Body of pancreas (tissue), 4 donors: ENCODE data around the gene SIM1. TPM values are rescaled to one million over a fixed set of nuclear protein-coding genes. Genes with fewer than 3 reads are reported as not detected.

Experiments
- ATAC-seq: fragments of 150-250 bp; one replicate; pipeline ENCODE4 v1.9.1; 2016
- DNase-seq, 4 donors: peaks; one replicate each; pipeline ENCODE4 v3.0.0-alpha.2; 2019
- H3K27ac ChIP-seq, 4 donors: fragments of 200-600 bp; sonication (generic); 1 replicate in 3 of 4; 2 replicates in 1 of 4; pipeline versions ENCODE4 v1.5.1 to v1.6.1; 2016 to 2019; ENCODE audit warnings: mild to moderate bottlenecking in 1 of 4, mixed read lengths in 1 of 4, moderate library complexity in 1 of 4
- H3K27me3 ChIP-seq, 2 donors: fragments of 200-600 bp; sonication (generic); one replicate each; pipeline ENCODE4 v1.6.0; 2016; ENCODE audit warnings: mild to moderate bottlenecking in 1 of 2
- H3K36me3 ChIP-seq, 2 donors: fragments of 200-600 bp; sonication (generic); replicated peaks in 1 of 2; 2 replicates each; pipeline ENCODE4 v1.5.1; 2016; ENCODE audit warnings: low read depth in 2 of 2; ENCODE audit not compliant: insufficient read depth in 1 of 2
- H3K4me1 ChIP-seq: fragments of 200-600 bp; sonication (generic); one replicate; pipeline ENCODE4 v1.6.0; 2016
- H3K4me3 ChIP-seq, 2 donors: fragments of 200-600 bp; sonication (generic); 1 replicate in 1 of 2; 2 replicates in 1 of 2; pipeline ENCODE4 v1.5.1; 2016 to 2019
- H3K9me3 ChIP-seq, 3 donors: fragments of 200-600 bp; sonication (generic); 1 replicate in 2 of 3; 2 replicates in 1 of 3; pipeline ENCODE4 v1.5.1; 2016
- CTCF ChIP-seq, 7 experiments: fragments of 450-650 bp in 4 of 7; fragments of 200-600 bp in 3 of 7; sonication (generic) in 3 of 7; IDR thresholded peaks; one replicate each; pipeline ENCODE4 v1.5.1; 2016 to 2019; ENCODE audit warnings: antibody characterized with exemption in 7 of 7
- POLR2A ChIP-seq, 3 donors: fragments of 450-650 bp; IDR thresholded peaks; one replicate each; pipeline ENCODE4 v1.6.1; 2016; ENCODE audit warnings: antibody characterized with exemption in 3 of 3, mild to moderate bottlenecking in 2 of 3
- WGBS, 2 donors: methylation state at CpG; one replicate each; pipeline ENCODE4 v1.1.5; 2017; 5-methylcytosine and 5-hydroxymethylcytosine counted together
- intact Hi-C: fragments of 100-400 bp; cut with DNase I; formaldehyde crosslinking; loops from one replicate; pipeline ENCODE4 v1.15.1; 2023
- total RNA-seq, 2 donors: library from RNA; depleted of rRNA; stranded (reverse); fragments of >200 nt; gene quantifications; one replicate each; pipeline ENCODE4 v1.1.0, GENCODE V29; 2016

Gene SIM1
- total RNA-seq, 2 donors from 2014 or later, result 3.6 to 6.9 TPM

GRCh38 chr6:100349366-100349765 is 115.4 kb downstream of the SIM1 start:
- no peak for TF ChIP-seq CTCF (IDR thresholded peaks at IDR 0.05)
- no peak for TF ChIP-seq POLR2A (IDR thresholded peaks at IDR 0.05)
- intact Hi-C loops, result no loop called here
- ATAC-seq, result no peak
- no peak overlapping the region for H3K27ac ChIP-seq
- no peaks in the 10 kb centered on the region for H3K36me3 ChIP-seq
- 92 to 97% methylated on average over 3 of the region's 3 CpGs for WGBS, 2 donors
- no peaks in the 10 kb centered on the region for H3K27me3 ChIP-seq
- H3K4me3 ChIP-seq, result no peak overlapping the region
- H3K9me3 ChIP-seq, result no peaks in the 10 kb centered on the region
- peaks cover 10% of the 10 kb centered on the region for H3K4me1 ChIP-seq
- DNase-seq, result no peak

- ATAC-seq, result no peak
- Histone ChIP-seq H3K27me3 (no peaks in the 10 kb centered on the region), H3K36me3 (no peaks in the 10 kb centered on the region), H3K4me3 (no peak overlapping the region), H3K27ac (no peak overlapping the region), H3K4me1 (peaks cover 10% of the 10 kb centered on the region), H3K9me3 (no peaks in the 10 kb centered on the region)
- intact Hi-C loops, result no loop called here
- TF ChIP-seq CTCF (IDR thresholded peaks at IDR 0.05), result no peak
- no peak for TF ChIP-seq POLR2A (IDR thresholded peaks at IDR 0.05)
- WGBS, 2 donors, result 63 to 73% methylated on average over 4 of the region's 4 CpGs
- DNase-seq, result no peak
Measured at GRCh38 chr6:100347901-100348550, 116.7 kb downstream of the SIM1 start.

GRCh38 chr6:100346828-100347227 is 117.9 kb downstream of the SIM1 start:
- no peaks in the 10 kb centered on the region for H3K36me3 ChIP-seq
- intact Hi-C loops, result no loop called here
- TF ChIP-seq POLR2A (IDR thresholded peaks at IDR 0.05) (no peak), CTCF (IDR thresholded peaks at IDR 0.05) (no peak)
- DNase-seq (no peak), ATAC-seq (peak; percentile 38)
- H3K9me3 ChIP-seq, result no peaks in the 10 kb centered on the region
- H3K27me3 ChIP-seq, result no peaks in the 10 kb centered on the region
- H3K4me1 ChIP-seq, result peaks cover 10% of the 10 kb centered on the region
- 38 to 44% methylated on average over 2 of the region's 2 CpGs for WGBS, 2 donors
- no peak overlapping the region for H3K27ac ChIP-seq
- no peak overlapping the region for H3K4me3 ChIP-seq

GRCh38 chr6:100346203-100346602 is 118.5 kb downstream of the SIM1 start:
- no peaks in the 10 kb centered on the region for H3K36me3 ChIP-seq
- peaks cover 10% of the 10 kb centered on the region for H3K4me1 ChIP-seq
- H3K9me3 ChIP-seq, result no peaks in the 10 kb centered on the region
- no peak for TF ChIP-seq POLR2A (IDR thresholded peaks at IDR 0.05)
- TF ChIP-seq CTCF (IDR thresholded peaks at IDR 0.05), result no peak
- ATAC-seq (no peak), DNase-seq (no peak)
- WGBS, 2 donors, result 11 to 28% methylated on average over 2 of the region's 2 CpGs
- no peaks in the 10 kb centered on the region for H3K27me3 ChIP-seq
- intact Hi-C loops, result no loop called here
- H3K4me3 ChIP-seq, result no peak overlapping the region
- no peak overlapping the region for H3K27ac ChIP-seq

- H3K9me3 ChIP-seq, result no peaks in the 10 kb centered on the region
- intact Hi-C loops, result no loop called here
- WGBS, 2 donors, result 92% methylated on average over 4 of the region's 4 CpGs
- no peak overlapping the region for H3K4me3 ChIP-seq
- DNase-seq, result no peak
- no peak for ATAC-seq
- no peaks in the 10 kb centered on the region for H3K36me3 ChIP-seq
- H3K27me3 ChIP-seq, result no peaks in the 10 kb centered on the region
- H3K4me1 ChIP-seq, result peaks cover 10% of the 10 kb centered on the region
- H3K27ac ChIP-seq, result no peak overlapping the region
- TF ChIP-seq CTCF (IDR thresholded peaks at IDR 0.05) (no peak), POLR2A (IDR thresholded peaks at IDR 0.05) (no peak)
Measured at GRCh38 chr6:100344761-100345160, 120.0 kb downstream of the SIM1 start.
